Spleen (tissue), 7 donors: ENCODE measurements around the gene PRKCSH.
A peak's percentile ranks its signal among the peaks of the same experiment; 100 is the strongest.

ENCODE experiments used
- POLR2AphosphoS5 ChIP-seq, 3 donors: sonication (generic); formaldehyde crosslinking; IDR thresholded peaks; one replicate each; pipeline ENCODE4 v1.5.1; 2017; ENCODE audit warnings: antibody characterized with exemption in 3 of 3
- TF ChIP-seq, protein P1 (sequence below), 11 experiments: fragments of 200-600 bp in 7 of 11; fragments of 450-650 bp in 4 of 11; sonication (generic) in 4 of 11; IDR thresholded peaks in 8 of 11; conservative IDR thresholded peaks in 3 of 11; 1 replicate in 7 of 11; 2 replicates in 4 of 11; pipeline versions ENCODE4 v1.4.0 to v1.8.0; 2016 to 2021; ENCODE audit warnings: antibody characterized with exemption in 11 of 11, inconsistent platforms in 4 of 11, mild to moderate bottlenecking in 1 of 11
- donor health status: DM: no; HTN: no; CAD: no; lungs with moderate emphysema.
- donor health status: DM: no; HTN: no; CAD: no.
- donor health status: DM: no; HTN: no; CAD: no.

DNA sequence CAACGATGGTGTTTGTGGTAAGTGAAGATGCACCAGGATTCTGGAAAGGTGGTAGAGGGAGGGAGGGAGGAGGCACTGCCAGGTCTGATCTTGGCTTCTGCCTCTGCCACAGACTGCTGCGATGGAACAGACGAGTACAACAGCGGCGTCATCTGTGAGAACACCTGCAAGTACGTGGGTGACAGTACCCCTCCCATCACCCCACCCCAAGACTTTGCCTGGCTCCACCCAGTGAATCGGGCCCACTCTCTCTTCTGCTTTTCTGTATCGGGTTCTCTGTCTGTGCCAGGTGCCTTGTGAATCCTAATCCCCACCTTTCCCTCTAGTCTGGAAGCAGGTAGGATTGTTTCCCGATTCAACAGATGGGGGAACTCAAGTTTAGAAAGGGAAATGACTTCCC is 2.5 kb downstream of the PRKCSH start:
- peak in 2 of 3 donors; percentile 53 to 58 for TF ChIP-seq POLR2AphosphoS5 (IDR thresholded peaks at IDR 0.05)
- TF ChIP-seq, protein P1, sequence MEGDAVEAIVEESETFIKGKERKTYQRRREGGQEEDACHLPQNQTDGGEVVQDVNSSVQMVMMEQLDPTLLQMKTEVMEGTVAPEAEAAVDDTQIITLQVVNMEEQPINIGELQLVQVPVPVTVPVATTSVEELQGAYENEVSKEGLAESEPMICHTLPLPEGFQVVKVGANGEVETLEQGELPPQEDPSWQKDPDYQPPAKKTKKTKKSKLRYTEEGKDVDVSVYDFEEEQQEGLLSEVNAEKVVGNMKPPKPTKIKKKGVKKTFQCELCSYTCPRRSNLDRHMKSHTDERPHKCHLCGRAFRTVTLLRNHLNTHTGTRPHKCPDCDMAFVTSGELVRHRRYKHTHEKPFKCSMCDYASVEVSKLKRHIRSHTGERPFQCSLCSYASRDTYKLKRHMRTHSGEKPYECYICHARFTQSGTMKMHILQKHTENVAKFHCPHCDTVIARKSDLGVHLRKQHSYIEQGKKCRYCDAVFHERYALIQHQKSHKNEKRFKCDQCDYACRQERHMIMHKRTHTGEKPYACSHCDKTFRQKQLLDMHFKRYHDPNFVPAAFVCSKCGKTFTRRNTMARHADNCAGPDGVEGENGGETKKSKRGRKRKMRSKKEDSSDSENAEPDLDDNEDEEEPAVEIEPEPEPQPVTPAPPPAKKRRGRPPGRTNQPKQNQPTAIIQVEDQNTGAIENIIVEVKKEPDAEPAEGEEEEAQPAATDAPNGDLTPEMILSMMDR (IDR thresholded peaks at IDR 0.05 in 8 of 11, conservative IDR thresholded peaks at IDR 0.05 in 3 of 11) = no peak
